ENCODE results near the gene COL18A1.

Gene COL18A1

GRCh38 chr21:45473496-45474322, 68.7 kb downstream of the COL18A1 start:
- TF ChIP-seq CTCF (IDR thresholded peaks at IDR 0.05; ENCODE audit: extremely low read depth, insufficient read depth, missing control alignments), result no peak
- in situ Hi-C loops (cut with MboI; ENCODE audit: low pct_unique_long_range_greater_than_20kb, low sequenced_read_pairs, unreplicated experiment), result no loop called here
- DNase-seq (ENCODE audit: low spot score), result no peak

- in situ Hi-C loops (cut with MboI; ENCODE audit: low pct_unique_long_range_greater_than_20kb, low sequenced_read_pairs, unreplicated experiment), result no loop called here
- no peak for DNase-seq (ENCODE audit: low spot score)
- TF ChIP-seq CTCF (IDR thresholded peaks at IDR 0.05; ENCODE audit: extremely low read depth, insufficient read depth, missing control alignments), result no peak
Observed at GRCh38 chr21:45474323-45474950, 69.5 kb downstream of the COL18A1 start.

GRCh38 chr21:45475004-45475685, 70.2 kb downstream of the COL18A1 start:
- in situ Hi-C loops (cut with MboI; ENCODE audit: low pct_unique_long_range_greater_than_20kb, low sequenced_read_pairs, unreplicated experiment), result no loop called here
- DNase-seq (ENCODE audit: low spot score), result no peak
- no peak for TF ChIP-seq CTCF (IDR thresholded peaks at IDR 0.05; ENCODE audit: extremely low read depth, insufficient read depth, missing control alignments)

GRCh38 chr21:45475797-45476570, 71.0 kb downstream of the COL18A1 start:
- TF ChIP-seq CTCF (IDR thresholded peaks at IDR 0.05; ENCODE audit: extremely low read depth, insufficient read depth, missing control alignments), result no peak
- no peak for DNase-seq (ENCODE audit: low spot score)
- in situ Hi-C loops (cut with MboI; ENCODE audit: low pct_unique_long_range_greater_than_20kb, low sequenced_read_pairs, unreplicated experiment), result no loop called here

- DNase-seq (ENCODE audit: low spot score), result no peak
- in situ Hi-C loops (cut with MboI; ENCODE audit: low pct_unique_long_range_greater_than_20kb, low sequenced_read_pairs, unreplicated experiment), result no loop called here
- no peak for TF ChIP-seq CTCF (IDR thresholded peaks at IDR 0.05; ENCODE audit: extremely low read depth, insufficient read depth, missing control alignments)
Observed at GRCh38 chr21:45476582-45476981, 71.6 kb downstream of the COL18A1 start.
